Measurements from ENCODE around the gene ARPC2. TPM values are rescaled to one million over a fixed set of nuclear protein-coding genes. Genes with fewer than 3 reads are reported as not detected.

ARPC2 gene
- total RNA-seq: 668 and 714 TPM in 2 replicates

GRCh38 chr2:218216674-218217359, at the start of gene ARPC2:
Gene ARPC2, plus strand, starts transcription at chr2:218217189. Its CDS starts 282 bp downstream, at chr2:218217471.

GRCh38 chr2:218260742-218261422, 43.9 kb downstream of the ARPC2 start, which contains the start of gene GPBAR1:
Gene GPBAR1, plus strand, starts transcription at chr2:218261015. Its CDS starts 1,710 bp downstream, at chr2:218262725.

GRCh38 chr2:218269900-218270720, 53.1 kb downstream of the ARPC2 start, which contains the start of the genes AAMP and PNKD:
Gene AAMP, minus strand, starts transcription at chr2:218270137. Its CDS starts 51 bp downstream, at chr2:218270086.
Gene PNKD, plus strand, starts transcription at chr2:218270519. Its CDS starts 17 bp downstream, at chr2:218270536.

GRCh38 chr2:218292048-218293014, 75.3 kb downstream of the ARPC2 start, which contains the start of gene TMBIM1:
Gene TMBIM1, minus strand, starts transcription at chr2:218292503. Its CDS starts 10,362 bp downstream, at chr2:218282141.

Other genes starting within 250 kb of the ARPC2 start
- 25.9 and 29.1 TPM in 2 replicates for gene TNS1, start 214.2 kb upstream of the ARPC2 start, total RNA-seq
- gene RUFY4, start 147.9 kb upstream of the ARPC2 start, total RNA-seq: not detected in 2 replicates
- gene CXCR2, start 91.2 kb upstream of the ARPC2 start, total RNA-seq: not detected in 2 replicates
- not detected in 2 replicates for gene CXCR1, start 50.2 kb upstream of the ARPC2 start, total RNA-seq
- gene GPBAR1, start 43.8 kb downstream of the ARPC2 start, total RNA-seq: 0.53 TPM in 1 of 2 replicates, not detected in the other
- 122 and 129 TPM in 2 replicates for gene AAMP, start 52.9 kb downstream of the ARPC2 start, total RNA-seq
- gene PNKD, start 53.3 kb downstream of the ARPC2 start, total RNA-seq: 56.2 and 61.1 TPM in 2 replicates
- gene TMBIM1, start 75.3 kb downstream of the ARPC2 start, total RNA-seq: 215 and 219 TPM in 2 replicates
- not detected in 2 replicates for gene CATIP, start 139.7 kb downstream of the ARPC2 start, total RNA-seq
- 0.18 and 0.29 TPM in 2 replicates for gene SLC11A1, start 165.1 kb downstream of the ARPC2 start, total RNA-seq
- 67.0 and 84.8 TPM in 2 replicates for gene CTDSP1, start 182.7 kb downstream of the ARPC2 start, total RNA-seq
- gene VIL1, start 201.9 kb downstream of the ARPC2 start, total RNA-seq: not detected in 2 replicates